Ishikawa (cell line): ENCODE results near the gene TMEM44.

Source experiments
- CEBPB ChIP-seq: IDR thresholded peaks from 2 replicates; pipeline ENCODE4 v1.6.1; 2012
- CREB1 ChIP-seq: IDR thresholded peaks from 2 replicates; pipeline ENCODE4 v1.6.1; 2012; ENCODE audit warnings: low read depth
- EGR1 ChIP-seq: IDR thresholded peaks from 2 replicates; pipeline ENCODE4 v1.6.1; 2012
- EP300 ChIP-seq: IDR thresholded peaks from 2 replicates; pipeline ENCODE4 v1.6.1; 2012; ENCODE audit warnings: borderline replicate concordance
- FOXM1 ChIP-seq: IDR thresholded peaks from 2 replicates; pipeline ENCODE4 v1.6.1; 2012; ENCODE audit warnings: low read depth, borderline replicate concordance
- MAX ChIP-seq: IDR thresholded peaks from 2 replicates; pipeline ENCODE4 v1.6.1; 2012
- NFIC ChIP-seq: IDR thresholded peaks from 2 replicates; pipeline ENCODE4 v1.6.1; 2012
- RAD21 ChIP-seq: IDR thresholded peaks from 2 replicates; pipeline ENCODE4 v1.6.1; 2012; ENCODE audit warnings: low read depth
- REST ChIP-seq: IDR thresholded peaks from 2 replicates; pipeline ENCODE4 v1.6.1; 2012; ENCODE audit warnings: low read depth, mild to moderate bottlenecking
- TAF1 ChIP-seq: IDR thresholded peaks from 2 replicates; pipeline ENCODE4 v1.6.1; 2012; ENCODE audit warnings: low read depth, mild to moderate bottlenecking
- TCF12 ChIP-seq: IDR thresholded peaks from 2 replicates; pipeline ENCODE4 v1.6.1; 2012; ENCODE audit warnings: low read depth
- TEAD4 ChIP-seq: IDR thresholded peaks from 2 replicates; pipeline ENCODE4 v1.6.1; 2012
- USF1 ChIP-seq: IDR thresholded peaks from 2 replicates; pipeline ENCODE4 v1.6.1; 2012
- YY1 ChIP-seq: IDR thresholded peaks from 2 replicates; pipeline ENCODE4 v1.6.1; 2012; ENCODE audit warnings: low read depth
- ZBTB7A ChIP-seq: IDR thresholded peaks from 2 replicates; pipeline ENCODE4 v1.6.1; 2012; ENCODE audit warnings: low read depth

TMEM44 gene

DNA sequence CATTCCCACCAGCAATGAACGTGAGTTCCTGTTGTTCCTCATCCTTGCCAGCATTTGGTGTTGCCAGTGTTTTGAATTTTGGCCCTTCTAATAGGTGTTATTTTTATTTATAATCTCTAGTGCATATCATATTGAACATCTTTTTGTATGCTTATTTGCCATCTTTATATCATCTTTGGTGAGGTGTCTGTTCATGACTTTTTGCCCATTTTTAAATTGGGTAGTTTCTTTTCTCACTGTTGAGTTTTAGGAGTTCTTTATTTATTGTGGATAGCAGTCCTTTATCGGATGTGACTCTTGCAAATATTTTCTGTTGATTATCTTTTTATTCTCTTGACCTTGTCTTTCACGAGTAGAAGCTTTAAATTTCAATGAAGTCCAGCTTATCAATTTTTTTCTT lies 86.2 kb downstream of the TMEM44 start:
- TF ChIP-seq USF1 (no peak), TCF12 (no peak), FOXM1 (no peak), TAF1 (no peak), CEBPB (no peak), ZBTB7A (no peak), CREB1 (no peak)

- TF ChIP-seq REST (no peak), YY1 (no peak), EGR1 (no peak), TCF12 (no peak), TAF1 (no peak), CEBPB (no peak), ZBTB7A (no peak), TEAD4 (no peak), NFIC (no peak), MAX (no peak)
Observed at GRCh38 chr3:194543550-194543949, 89.7 kb downstream of the TMEM44 start.

- TF ChIP-seq TAF1 (no peak), NFIC (no peak), USF1 (no peak), TEAD4 (no peak), EGR1 (no peak)
Observed at GRCh38 chr3:194541483-194541882, 91.7 kb downstream of the TMEM44 start.

DNA sequence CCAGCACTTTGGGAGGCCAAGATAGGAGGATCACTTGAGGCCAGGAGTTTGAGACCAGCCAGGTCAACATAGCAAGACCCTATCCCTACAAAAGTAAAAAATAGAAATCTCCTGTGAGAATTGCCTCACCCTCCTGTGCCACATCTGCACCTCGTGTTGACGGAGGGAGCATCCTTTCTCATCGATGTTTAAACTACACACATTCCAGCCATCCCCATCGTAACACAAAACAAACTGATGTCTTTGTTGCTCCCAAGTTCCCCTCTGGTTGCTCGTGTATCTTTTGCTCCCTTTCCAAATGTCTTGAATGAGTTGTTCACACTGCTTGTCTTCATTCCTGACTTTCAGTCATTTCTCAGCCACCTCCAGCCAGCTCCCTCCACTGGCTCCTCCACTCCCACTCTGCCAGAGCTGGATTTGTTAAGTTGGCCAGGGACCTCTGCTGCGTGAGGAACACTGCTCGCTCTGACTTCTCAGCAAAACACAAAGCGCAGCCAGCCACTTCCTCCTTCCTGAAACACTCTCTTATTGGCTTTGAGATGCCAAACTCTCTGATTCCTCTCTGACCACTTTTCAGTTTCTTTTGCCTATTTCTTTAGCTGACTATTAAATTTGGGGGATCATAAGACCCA lies 92.8 kb downstream of the TMEM44 start:
- TF ChIP-seq YY1 (no peak), EP300 (no peak), REST (no peak), ZBTB7A (no peak), EGR1 (no peak), USF1 (no peak), NFIC (no peak), TCF12 (no peak), TEAD4 (no peak), MAX (no peak), CEBPB (no peak), CREB1 (no peak), TAF1 (no peak), FOXM1 (no peak)

- TF ChIP-seq MAX (no peak), USF1 (no peak), EGR1 (no peak), RAD21 (no peak), YY1 (no peak), FOXM1 (no peak), TCF12 (no peak), CEBPB (no peak), ZBTB7A (no peak), TEAD4 (no peak), REST (no peak), EP300 (no peak), TAF1 (no peak), NFIC (no peak), CREB1 (no peak)
Observed at GRCh38 chr3:194539498-194539897, 93.7 kb downstream of the TMEM44 start.
